HG03097 (cell line): ENCODE measurements around the gene ZNF385B.
"Not testable (repeated sequence)": the region's sequence is repeated elsewhere in the genome, so short reads cannot be mapped to it uniquely, and the experiment has no call there.

Experiments used
- ATAC-seq: cut with Tn5 transposase; IDR thresholded peaks from one replicate; pipeline ENCODE4 v1.9.1; 2021; ENCODE audit not compliant: unreplicated experiment, low FRiP score

Gene ZNF385B

DNA sequence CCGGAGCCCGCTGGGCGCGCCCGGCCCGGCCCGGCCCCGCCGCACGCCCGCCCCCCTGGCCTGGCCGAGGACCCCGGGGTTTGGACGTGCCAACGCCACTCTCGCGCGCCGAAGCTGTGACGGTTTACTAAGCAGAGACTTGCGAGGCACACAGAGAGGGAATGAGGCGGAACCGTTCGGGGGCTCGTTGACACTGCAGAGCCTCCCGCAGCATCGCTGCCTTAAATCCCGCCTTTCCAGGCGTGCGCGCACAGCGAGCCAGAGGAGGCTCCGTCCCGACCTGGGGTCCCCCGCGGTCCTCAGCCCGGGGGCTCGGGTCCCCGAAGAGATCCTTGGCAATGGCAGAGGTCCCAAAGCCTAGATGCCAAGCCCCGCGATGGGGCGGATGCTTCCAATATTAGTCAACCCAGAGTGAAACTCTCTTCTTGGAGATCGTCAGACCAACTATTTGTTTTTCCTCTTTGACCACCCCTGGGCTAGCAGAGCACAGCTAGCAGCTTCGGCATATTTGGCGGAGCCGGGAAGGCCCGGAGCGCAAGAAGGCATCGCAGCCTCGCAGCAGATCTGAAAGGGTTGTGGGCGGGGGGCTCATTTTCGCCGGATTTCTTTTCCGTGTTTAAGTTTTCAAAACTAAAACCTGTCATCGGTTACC lies at the start of gene ZNF385B:
TSS of gene ZNF385B (minus strand) at position 197 of the 652 bp plus-strand sequence.
- ATAC-seq, result no peak

DNA sequence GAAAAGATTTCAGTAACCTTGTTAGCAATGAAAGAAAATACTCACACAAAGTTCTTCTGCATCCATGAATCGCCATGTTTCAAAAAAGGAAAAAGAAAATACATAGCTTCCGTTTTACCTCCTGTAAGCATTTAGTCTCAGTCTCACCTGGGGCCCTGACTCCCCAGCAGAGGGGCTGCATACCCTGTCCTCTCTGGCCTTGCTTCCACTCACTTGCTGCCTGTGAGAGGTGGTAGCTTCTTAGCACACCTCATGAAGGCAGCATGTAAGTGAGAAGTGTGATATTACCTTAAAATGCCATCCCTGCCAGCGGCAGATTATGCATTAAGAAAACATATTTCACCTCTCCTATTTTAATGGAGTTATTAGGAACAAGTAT lies 49.3 kb upstream of the ZNF385B start:
- no peak for ATAC-seq

DNA sequence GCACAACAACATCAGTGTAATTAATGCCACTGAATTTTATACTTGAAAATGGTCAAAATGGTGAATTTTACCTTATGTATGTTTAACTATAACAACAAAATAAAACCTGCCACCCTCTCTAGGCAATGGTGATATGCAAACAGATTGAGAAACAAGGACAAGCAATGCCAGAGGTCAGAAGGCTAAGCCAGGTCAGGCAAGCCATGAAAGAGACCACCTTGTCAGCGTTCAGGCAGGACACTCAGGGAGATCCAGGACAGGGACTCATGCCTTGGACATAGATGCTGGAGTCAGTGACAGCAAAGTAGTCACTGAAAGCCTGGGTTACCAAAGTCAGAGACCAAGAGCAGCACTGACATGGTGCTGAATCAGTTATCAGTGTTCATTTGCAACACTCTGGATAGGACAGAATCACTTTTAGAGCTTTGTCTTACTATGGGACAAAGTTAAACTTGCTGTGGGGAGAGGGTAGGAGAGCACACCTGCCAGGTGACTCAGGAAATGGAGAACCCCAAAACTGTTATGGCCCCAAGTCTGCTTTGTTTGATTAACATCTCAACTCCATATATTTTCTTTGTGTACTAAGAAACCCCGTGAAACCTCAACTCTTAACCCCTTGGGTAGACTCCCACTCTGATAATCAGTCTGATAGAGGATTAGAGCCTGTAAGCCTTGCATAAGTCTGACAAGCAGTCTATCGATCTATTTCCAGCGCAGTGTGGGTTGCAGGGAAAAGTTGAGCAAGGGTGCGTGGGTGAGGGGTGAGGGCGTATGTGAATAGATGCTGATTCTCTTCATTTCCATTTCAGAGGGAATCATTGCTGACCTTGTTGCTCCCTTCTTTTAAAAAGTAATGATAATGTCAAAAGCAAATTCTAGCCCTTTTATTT lies 48.7 kb upstream of the ZNF385B start:
- ATAC-seq, result no peak

DNA sequence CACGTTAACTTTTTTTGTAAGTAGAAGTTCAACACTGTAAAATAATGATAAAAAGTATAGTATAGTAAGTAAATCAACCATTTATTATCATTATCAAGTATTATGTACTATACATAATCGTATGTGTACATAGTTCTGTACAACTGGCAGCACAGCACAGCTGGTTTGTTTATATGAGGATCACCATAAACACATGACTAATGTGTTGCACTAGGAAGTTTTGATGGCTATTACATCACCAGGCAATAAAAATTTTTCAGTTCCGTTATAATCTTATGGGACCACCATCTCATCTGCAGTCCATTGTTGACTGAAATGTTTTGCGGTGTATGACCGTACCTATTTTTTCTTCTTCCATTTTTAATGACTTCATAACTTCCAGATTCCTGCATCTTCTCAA lies 39.2 kb upstream of the ZNF385B start:
- ATAC-seq, result no peak

DNA sequence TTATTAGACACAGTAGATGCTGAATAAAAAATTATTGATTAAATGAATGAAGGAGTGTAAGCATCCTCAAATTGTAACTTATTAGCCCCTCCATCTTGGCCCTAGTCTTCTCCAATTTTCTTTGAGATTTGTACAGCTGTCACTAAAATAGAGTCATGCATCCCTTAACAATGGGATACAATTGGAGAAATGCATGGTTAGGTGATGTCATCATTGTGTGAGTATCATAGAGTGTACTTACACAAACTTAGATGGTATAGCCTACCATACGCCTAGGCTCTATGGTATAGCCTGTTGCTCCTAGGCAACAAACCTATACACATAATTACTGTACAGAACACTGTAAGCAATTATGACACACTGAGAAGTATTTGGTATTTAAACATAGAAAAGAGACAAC lies 38.3 kb upstream of the ZNF385B start:
- no peak for ATAC-seq

DNA sequence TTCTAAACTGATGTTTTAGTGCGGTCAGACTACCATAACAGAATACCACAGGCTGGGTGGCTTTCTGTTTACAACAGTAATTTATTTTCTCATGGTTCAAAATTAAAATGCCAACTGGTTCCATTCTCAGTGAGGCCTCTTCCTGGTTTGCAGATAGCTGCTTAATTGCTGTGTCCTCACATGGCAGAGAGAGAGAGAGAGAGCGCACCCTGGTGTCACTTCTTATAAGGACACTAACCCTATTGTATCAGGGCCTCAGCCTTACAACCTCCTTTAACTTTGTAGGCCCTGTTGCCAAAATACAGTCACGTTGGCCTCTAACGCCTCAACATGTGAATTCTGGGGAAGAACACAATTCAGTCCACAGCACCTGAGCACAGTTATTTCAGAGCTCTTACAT lies 37.5 kb upstream of the ZNF385B start:
- no peak for ATAC-seq

DNA sequence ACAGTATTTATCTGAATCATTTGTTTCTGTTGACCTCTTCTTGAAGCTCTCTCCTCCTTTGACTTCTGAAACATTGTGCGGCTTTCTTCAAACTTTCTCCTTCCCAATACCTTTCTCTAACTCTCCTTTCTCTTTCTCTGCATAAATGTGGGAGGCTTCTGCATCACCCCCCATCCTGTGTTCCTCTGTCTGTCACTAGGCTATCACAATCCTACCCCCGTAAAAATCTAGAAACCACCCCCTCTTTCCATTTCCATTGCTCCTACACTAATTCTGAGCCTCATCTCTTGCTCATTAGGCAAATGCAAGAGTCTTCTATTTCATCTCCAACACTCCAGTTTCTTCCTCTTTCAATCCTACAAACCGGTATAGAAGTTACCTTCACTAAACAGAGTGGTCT lies 32.2 kb upstream of the ZNF385B start:
- ATAC-seq, result no peak

DNA sequence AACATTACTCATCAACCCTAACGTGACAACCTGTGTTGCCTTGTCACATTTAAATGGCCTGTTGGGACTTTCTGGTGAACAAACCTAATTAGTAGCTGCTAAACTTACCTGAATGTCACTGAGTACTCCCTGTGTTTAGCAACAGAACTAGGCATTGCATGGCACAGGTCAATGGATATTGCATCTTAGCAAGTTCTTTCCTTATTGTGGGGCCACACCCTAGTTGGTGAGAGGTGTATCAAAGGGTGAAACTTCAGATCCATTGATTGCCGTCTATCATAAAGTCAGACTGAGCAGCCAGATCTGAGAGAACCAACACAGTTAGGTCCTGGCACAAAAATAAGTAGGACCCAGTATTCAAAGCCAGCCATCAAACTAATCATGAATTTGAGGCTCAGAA lies 29.8 kb upstream of the ZNF385B start:
- ATAC-seq, result no peak

DNA sequence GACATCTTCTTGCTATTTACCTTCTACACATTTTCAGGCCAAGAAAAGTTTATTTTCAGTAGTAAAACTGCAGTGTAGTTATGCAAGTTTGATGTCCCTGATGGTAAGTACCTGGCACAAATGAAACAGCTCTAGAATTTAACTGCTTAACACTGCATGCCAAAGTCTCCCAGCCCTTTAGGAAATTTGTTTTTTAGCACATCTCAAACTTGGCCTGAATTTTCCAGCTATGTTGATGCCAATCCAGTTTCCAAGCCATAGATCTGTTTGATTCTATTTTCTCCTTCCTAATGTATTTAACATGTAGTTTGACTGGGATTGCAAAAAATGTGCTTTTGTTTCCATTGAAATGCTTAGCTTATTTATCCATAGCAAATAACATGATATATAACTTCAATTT lies 29.3 kb upstream of the ZNF385B start:
- no peak for ATAC-seq

DNA sequence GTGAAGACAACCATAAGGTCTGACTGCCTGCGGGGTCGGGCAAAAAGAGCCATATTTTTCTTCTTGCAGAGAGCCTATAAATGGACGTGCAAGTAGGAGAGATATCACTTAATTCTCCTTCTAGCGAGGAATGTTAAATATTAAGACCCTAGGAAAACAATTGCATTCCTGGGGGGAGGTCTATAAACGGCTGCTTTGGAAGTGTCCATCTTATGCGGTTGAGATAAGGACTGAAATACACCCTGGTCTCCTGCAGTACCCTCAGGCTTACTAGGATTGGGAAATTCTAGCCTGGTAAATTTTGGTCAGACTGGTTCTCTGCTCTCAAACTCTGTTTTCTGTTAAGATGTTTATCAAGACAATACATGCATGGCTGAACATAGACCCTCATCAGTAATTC lies 27.2 kb upstream of the ZNF385B start:
- not testable (repeated sequence) for ATAC-seq

DNA sequence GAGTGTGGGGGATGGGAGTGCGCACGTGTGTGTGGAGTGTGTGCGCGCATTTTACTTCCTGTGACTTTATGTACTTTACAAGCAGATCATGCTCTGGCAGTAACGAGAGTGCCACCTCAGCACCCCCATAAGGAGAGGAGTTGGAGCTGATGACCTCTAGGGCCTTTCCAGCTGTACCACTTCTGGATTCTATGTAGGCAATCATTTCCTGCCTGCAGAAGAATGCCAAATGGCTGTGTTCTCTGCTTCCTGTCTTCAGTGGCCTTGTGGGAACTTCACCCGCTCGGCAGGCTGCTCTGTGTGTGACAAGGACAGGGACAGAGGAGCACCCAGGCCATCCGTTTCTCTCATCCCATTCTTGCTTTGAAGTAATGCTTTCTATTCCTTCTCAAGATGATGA lies 22.8 kb upstream of the ZNF385B start:
- ATAC-seq, result no peak

DNA sequence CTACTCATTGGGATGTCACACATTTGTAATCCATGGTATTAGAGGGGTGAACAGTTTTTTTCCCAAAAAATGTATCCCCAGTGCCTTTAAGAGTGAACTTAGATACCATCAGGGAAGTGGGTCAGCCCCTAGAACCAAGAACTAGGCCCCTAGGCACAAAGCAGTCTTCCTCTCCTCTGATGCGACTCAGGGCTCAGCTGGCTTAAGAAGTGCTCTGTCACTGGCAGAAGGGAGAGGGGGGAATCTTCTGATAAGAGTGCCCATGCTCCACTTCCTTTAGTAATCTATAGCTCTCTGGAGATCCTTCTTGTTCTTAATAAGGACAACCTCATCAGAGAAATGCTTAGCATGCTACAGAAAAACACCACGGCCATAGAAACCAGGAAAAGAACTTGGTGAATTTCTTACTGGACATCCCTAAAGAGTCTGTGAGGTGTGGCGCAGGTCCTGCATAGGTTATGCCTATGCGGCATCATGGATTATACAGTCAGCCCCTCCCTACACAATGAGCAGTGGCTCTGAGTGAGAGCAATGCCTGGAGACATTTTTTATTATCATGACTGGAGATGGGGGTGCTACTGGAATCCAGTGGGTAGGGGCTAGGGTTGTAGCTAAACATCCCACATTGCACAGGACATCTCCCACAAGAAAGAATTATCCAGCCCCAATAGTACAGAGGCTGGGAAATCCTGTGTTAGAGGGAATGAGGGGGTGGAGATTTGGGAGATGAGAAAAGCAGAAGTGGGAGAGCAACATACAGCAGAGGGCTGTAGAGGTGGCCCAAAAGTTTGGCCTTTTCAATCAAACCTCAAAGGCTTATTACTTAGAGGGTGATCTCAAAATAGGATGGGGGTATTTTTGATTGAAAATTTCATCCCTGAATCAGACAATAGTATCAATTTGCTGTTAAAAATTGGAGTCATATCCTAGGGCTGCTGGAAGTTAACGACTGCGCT lies 21.7 kb upstream of the ZNF385B start:
- ATAC-seq, result no peak

DNA sequence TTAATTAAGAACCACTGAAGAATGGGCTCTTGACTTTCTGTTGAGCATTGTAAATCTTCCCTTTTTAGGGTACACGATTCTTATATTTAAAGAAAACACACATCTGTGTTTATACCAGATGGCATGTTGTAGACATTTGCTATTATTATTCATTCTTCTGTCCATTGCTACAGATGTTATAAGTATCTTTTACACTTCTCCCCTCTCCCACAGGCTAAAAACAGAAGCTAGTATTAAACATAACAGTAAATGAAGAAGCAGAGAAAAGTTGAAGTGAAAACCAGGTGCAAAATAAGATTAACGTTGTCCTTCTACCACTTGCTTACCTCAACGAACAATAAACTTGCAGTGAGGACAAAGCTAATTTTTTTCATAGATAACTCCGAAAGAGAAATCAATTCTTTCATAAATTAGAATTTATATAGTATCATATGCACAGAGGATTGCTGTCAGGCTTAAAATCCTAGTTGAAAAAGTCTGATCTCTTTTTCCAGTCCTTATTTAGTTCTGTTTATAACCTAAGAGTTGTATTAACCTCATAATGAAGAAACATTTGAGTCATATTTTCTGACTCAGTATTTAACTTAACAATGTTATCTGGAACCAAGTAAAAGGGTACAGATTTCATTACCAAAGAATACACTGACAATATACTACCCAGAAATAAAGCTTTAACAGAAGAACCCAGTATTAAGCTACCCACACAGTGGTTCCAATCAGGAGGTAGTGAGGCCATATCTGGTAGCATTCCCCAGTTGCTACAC lies 16.4 kb upstream of the ZNF385B start:
- no peak for ATAC-seq

DNA sequence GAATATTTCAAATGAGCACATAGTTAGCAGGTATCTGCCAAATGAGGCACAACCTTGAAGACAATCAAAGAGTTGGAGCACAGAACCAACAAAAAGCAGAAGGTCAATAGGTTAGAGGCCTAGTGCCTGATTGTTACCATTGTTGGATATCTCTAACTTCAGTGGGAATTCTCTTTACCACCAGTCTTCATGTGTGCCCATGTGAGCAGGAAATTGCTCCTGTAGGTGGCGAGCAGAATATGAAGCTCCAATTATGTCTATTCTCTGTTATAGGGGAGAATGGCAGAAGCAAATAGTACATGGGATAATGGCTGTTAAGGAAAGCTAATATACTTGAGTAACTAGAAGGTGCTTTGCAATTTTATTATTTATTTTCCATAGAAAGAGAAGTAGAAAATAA lies 14.9 kb upstream of the ZNF385B start:
- ATAC-seq, result no peak

DNA sequence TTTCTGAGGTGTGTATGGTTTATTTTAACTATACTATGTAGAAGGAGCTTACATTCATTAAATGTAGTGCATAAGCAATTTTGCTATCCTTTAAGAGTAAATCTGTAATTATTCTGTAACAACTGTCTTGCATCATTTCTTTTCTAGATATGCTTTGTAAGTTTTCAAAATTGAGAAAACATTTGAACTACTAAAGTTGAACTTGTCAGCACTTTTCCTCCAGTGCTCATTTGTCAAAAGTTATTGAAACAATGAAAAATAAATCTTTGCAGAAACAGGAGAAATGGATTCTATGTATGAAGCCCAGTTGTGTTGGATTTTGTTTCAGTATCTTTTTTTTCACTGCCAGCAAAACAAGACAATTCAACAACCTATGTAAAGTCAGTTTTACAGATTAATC lies 14.5 kb upstream of the ZNF385B start:
- ATAC-seq, result no peak

DNA sequence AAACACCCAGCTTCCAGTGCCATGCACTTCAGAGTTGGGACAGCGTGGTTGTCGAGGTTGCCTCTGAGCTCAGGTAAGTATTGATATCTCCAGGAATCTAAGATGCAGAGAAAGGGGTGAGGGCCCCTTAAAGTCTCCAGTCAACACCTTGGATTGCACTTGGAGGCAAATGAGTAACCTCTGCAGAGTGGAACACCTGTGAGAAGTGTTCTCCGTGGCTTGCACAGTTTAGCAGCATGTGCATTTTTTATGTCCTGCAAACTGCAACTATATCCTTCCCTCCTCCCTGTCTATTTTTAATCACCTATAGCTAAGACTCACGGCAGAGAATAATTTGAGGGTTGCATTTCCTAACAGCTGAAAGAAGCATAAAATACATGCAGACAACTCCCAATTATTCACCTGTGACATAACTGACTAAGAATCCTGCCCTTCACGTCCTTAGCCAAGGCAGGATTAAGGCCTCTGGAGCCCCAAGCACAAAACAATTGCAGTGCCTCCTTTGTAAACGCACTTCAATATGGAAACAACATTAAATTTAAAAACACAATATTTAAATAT lies 1.6 kb upstream of the ZNF385B start:
- ATAC-seq, result no peak

DNA sequence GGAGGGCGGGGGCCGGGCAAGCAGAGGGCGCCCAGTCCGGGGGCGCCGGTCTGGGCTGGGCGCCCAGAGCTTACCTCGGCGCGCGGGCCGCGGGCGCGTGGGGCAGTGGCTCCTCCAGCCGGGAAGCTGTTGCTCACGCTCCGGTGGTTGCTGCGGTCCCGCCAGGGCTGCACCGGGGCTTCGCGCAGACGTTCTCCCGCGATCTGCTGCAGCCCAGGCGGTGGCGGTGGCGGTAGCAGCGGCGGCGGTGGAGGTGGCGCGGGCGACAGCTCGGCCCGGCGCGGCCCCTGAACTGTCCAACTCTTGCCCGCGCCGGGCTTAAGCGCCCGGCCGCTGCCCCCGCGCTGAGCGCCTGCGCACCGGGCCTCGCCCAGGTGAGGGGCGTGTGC lies 391 bp downstream of the ZNF385B start:
- ATAC-seq, result no peak

DNA sequence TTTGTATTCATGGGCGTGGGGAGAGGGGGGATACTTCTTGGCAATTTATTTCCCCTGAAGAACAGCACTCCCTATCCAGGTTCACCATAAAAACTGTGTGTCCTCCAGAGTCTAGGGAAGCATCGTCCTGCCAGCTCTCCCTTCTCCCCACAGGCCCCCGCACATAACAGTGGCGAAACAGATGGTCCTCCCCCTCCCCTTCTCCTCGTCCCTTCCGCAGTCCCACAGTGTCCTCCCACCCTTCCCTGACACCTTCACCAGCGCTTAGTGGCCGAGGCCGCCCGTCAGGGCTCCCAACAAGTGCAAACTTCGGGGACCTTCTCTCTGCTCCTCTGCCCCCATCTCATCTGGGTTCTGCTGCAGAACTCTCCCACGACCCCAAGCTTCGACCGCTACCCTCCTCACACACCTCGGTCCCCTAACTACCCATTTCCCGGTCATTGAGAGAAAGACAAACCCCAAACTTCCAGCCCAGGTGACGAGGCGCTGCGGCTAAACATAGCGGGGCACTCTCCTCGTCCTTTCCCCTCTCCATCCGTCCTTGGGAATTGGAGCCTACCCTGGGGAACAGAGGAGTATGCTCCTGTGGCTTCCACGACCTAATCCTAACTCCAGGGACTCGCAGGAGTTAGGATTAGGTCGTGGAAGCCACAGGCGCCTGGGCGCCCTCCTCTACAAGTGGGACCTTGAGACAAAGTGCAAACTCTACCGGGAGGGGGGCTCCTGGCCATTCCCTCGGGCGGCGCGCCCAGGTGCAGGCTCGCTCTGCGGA lies 971 bp downstream of the ZNF385B start:
- no peak for ATAC-seq

DNA sequence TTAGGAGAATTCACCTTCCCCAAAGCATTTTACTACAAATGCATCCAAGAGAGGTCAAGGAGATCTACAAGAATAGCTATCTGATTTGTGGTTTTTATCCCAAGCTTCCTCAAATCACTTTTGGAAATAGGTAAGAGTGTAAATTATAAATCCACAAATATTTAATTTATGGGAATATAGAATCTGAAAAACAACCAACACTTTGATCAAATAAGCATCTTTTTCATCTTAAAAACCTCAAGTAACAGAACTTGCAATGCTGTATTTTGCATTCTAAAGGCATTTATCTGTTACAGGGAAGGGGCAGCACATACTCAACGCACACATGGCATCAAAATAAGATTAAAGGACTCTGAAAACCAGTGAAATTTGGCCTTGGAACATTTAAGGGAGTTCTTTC lies 1.9 kb downstream of the ZNF385B start:
- ATAC-seq, result no peak
